ENCODE results near the gene PLIN3.
"Not testable (repeated sequence)": the region's sequence is repeated elsewhere in the genome, so short reads cannot be mapped to it uniquely, and the experiment has no call there.

- not testable (repeated sequence) for TF ChIP-seq BHLHE40 (IDR thresholded peaks at IDR 0.05; ENCODE audit: borderline replicate concordance); FOXM1 (IDR thresholded peaks at IDR 0.05; ENCODE audit: borderline replicate concordance); TARDBP (IDR thresholded peaks at IDR 0.05); FOXA1 (IDR thresholded peaks at IDR 0.05); ARNT (IDR thresholded peaks at IDR 0.05)
- TF ChIP-seq, protein P1, sequence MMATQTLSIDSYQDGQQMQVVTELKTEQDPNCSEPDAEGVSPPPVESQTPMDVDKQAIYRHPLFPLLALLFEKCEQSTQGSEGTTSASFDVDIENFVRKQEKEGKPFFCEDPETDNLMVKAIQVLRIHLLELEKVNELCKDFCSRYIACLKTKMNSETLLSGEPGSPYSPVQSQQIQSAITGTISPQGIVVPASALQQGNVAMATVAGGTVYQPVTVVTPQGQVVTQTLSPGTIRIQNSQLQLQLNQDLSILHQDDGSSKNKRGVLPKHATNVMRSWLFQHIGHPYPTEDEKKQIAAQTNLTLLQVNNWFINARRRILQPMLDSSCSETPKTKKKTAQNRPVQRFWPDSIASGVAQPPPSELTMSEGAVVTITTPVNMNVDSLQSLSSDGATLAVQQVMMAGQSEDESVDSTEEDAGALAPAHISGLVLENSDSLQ (IDR thresholded peaks at IDR 0.05): not testable (repeated sequence)
Observed at GRCh38 chr19:4884993-4885392, 17.5 kb upstream of the PLIN3 start.

Data from HEK293T (cell line).